Mononuclear cell (primary cell): ENCODE results near the gene CPEB3. TPM values are rescaled to one million over a fixed set of nuclear protein-coding genes. Genes with fewer than 3 reads are reported as not detected.
A peak's percentile ranks its signal among the peaks of the same experiment; 100 is the strongest.
"Not testable (repeated sequence)": the region's sequence is repeated elsewhere in the genome, so short reads cannot be mapped to it uniquely, and the experiment has no call there.

Source experiments
- H3K27me3 ChIP-seq: 2 replicates; pipeline ENCODE4 v1.6.0; 2011; ENCODE audit warnings: low read length, control low read depth; ENCODE audit not compliant: insufficient read depth
- H3K4me1 ChIP-seq: 2 replicates; pipeline ENCODE4 v1.5.1; 2011; ENCODE audit warnings: mild to moderate bottlenecking, low read length, control low read depth; ENCODE audit not compliant: insufficient read depth
- H3K4me3 ChIP-seq: 2 replicates; pipeline ENCODE4 v1.5.1; 2011; ENCODE audit warnings: mild to moderate bottlenecking, low read length, moderate library complexity
- H3K9me3 ChIP-seq: 2 replicates; pipeline ENCODE4 v1.5.1; 2011; ENCODE audit warnings: low read depth, mild to moderate bottlenecking, control low read depth, low read length
- total RNA-seq: library from RNA; depleted of rRNA; stranded (reverse); fragments of >200 nt; gene quantifications from one replicate; pipeline ENCODE4 v1.2.3, GENCODE V29; 2012

The CPEB3 gene
- 1.6 TPM for total RNA-seq

- Histone ChIP-seq H3K4me1 (peaks cover 28% of the 10 kb centered on the region), H3K27me3 (no peaks in the 10 kb centered on the region), H3K4me3 (peak within 1 kb of the TSS; percentile 97), H3K9me3 (no peaks in the 10 kb centered on the region)
Observed at GRCh38 chr10:92290837-92291615, at the start of gene CPEB3, which contains the start of gene MARCHF5. Gene CPEB3 (minus strand): TSS chr10:92291078. CDS start chr10:92240350, 50,728 bp downstream. Gene MARCHF5 (plus strand): TSS chr10:92291167. CDS start chr10:92291495, 328 bp downstream.

- not testable (repeated sequence) for H3K4me1 ChIP-seq, H3K27me3 ChIP-seq, H3K4me3 ChIP-seq, H3K9me3 ChIP-seq
Observed at GRCh38 chr10:92329927-92330326, 39.0 kb upstream of the CPEB3 start.

- no peaks in the 10 kb centered on the region for H3K4me1 ChIP-seq
- no peaks in the 10 kb centered on the region for H3K9me3 ChIP-seq
- no peak overlapping the region for H3K4me3 ChIP-seq
- no peaks in the 10 kb centered on the region for H3K27me3 ChIP-seq
Observed at GRCh38 chr10:92328993-92329392, 38.1 kb upstream of the CPEB3 start.

- H3K27me3 ChIP-seq, result no peaks in the 10 kb centered on the region
- no peak overlapping the region for H3K4me3 ChIP-seq
- H3K9me3 ChIP-seq, result no peaks in the 10 kb centered on the region
- H3K4me1 ChIP-seq, result no peaks in the 10 kb centered on the region
Observed at GRCh38 chr10:92327445-92328433, 36.9 kb upstream of the CPEB3 start.

- Histone ChIP-seq H3K27me3 (no peaks in the 10 kb centered on the region), H3K4me1 (no peaks in the 10 kb centered on the region), H3K9me3 (no peaks in the 10 kb centered on the region), H3K4me3 (no peak overlapping the region)
Observed at GRCh38 chr10:92323079-92323478, 32.2 kb upstream of the CPEB3 start.

- Histone ChIP-seq H3K4me1 (no peaks in the 10 kb centered on the region), H3K27me3 (no peaks in the 10 kb centered on the region), H3K4me3 (no peak overlapping the region), H3K9me3 (no peaks in the 10 kb centered on the region)
Observed at GRCh38 chr10:92316610-92317009, 25.7 kb upstream of the CPEB3 start.

DNA sequence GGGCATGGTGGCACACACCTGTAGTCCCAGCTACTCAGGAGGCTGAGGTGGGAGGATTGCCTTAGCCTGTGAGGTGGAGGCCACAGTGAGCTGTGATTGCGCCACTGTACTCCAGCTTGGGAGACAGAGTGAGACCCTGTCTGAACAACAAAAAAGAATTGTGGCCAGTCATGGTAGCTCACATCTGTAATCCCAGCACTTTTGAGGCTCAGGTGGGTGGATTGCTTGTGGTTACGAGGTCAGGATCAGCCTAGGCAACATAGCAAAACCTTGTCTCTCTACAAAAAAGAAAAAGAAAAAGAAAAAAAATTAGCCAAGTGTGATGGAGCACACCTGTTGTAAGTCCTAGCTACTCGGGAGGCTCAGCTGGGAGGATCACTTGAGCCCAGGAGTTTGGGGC, 22.9 kb upstream of the CPEB3 start:
- H3K27me3 ChIP-seq, result no peaks in the 10 kb centered on the region
- H3K4me3 ChIP-seq, result no peak overlapping the region
- no peaks in the 10 kb centered on the region for H3K9me3 ChIP-seq
- no peaks in the 10 kb centered on the region for H3K4me1 ChIP-seq

- H3K27me3 ChIP-seq, result no peaks in the 10 kb centered on the region
- H3K9me3 ChIP-seq, result no peaks in the 10 kb centered on the region
- no peak overlapping the region for H3K4me3 ChIP-seq
- H3K4me1 ChIP-seq, result no peaks in the 10 kb centered on the region
Observed at GRCh38 chr10:92309272-92309671, 18.4 kb upstream of the CPEB3 start.

DNA sequence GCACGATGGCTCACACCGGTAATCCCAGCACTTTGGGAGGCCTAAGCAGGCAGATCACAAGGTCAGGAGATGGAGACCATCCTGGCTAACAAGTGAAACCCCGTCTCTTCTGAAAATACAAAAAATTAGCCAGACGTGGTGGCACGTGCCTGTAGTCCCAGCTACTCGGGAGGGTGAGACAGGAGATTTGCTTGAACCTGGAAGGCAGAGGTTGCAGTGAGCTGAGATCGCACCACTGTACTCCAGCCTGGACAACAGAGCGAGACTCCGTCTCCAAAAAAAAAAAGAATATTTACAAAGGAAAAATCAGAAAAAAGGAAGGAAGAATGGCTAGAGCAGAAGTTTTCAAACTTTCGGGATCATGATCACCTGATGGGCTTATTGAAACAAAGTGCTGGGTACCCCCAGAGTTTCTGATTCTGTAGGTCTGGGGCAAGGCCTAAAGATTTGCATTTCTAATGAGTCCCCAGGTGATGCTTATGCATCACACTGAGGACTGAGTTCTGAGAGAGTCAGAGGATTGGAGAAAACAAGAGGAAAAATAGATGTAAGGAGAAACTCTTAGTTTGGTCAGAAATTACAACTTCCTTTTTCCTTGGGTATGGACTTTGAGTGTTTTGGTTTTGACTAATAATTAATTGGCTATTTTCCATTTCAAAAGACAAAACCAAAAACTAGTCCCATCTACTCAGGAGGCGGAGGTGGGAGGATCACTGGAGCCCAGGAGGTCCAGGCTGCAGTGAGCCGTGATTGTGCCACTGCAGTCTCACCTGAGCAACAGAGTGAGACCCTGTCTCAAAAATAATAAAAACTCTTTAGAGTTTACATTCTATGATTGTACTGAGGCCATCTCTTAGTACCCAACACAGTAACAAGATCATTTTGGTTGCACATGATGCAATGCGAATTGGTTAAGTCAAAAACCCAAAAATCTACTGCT, 14.5 kb upstream of the CPEB3 start:
- no peak overlapping the region for H3K4me3 ChIP-seq
- H3K27me3 ChIP-seq, result no peaks in the 10 kb centered on the region
- no peaks in the 10 kb centered on the region for H3K9me3 ChIP-seq
- H3K4me1 ChIP-seq, result no peaks in the 10 kb centered on the region

- H3K4me3 ChIP-seq, result no peak overlapping the region
- H3K4me1 ChIP-seq, result no peaks in the 10 kb centered on the region
- H3K27me3 ChIP-seq, result no peaks in the 10 kb centered on the region
- no peaks in the 10 kb centered on the region for H3K9me3 ChIP-seq
Observed at GRCh38 chr10:92304061-92304460, 13.2 kb upstream of the CPEB3 start.

- Histone ChIP-seq H3K9me3 (no peaks in the 10 kb centered on the region), H3K27me3 (no peaks in the 10 kb centered on the region), H3K4me3 (no peak overlapping the region), H3K4me1 (no peaks in the 10 kb centered on the region)
Observed at GRCh38 chr10:92303096-92303495, 12.2 kb upstream of the CPEB3 start.

DNA sequence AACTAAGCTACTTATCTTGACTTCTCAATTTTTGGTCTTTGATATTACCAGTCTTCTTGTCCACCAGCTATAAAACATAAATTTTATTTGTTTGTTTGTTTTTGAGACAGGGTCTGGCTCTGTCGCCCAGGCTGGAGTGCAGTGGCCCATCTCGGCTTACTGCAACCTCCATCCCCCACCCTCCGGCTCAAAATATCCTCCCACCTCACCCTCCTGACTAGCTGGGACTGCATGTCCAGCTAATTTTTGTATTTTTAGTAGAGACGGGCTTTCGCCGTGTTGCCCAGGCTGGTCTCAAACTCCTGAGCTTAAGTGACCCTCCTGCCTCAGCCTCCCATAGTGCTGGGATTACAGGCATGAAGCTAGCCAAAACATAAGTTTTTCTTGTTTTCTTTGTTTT, 7.6 kb upstream of the CPEB3 start:
- Histone ChIP-seq H3K27me3 (no peaks in the 10 kb centered on the region), H3K4me1 (peaks cover 4% of the 10 kb centered on the region), H3K9me3 (no peaks in the 10 kb centered on the region), H3K4me3 (no peak overlapping the region)

- no peaks in the 10 kb centered on the region for H3K27me3 ChIP-seq
- peak overlapping the region; percentile 97 for H3K4me3 ChIP-seq
- peaks cover 28% of the 10 kb centered on the region for H3K4me1 ChIP-seq
- H3K9me3 ChIP-seq, result no peaks in the 10 kb centered on the region
Observed at GRCh38 chr10:92291921-92292845, 1.3 kb upstream of the CPEB3 start.

GRCh38 chr10:92291616-92291865, 663 bp upstream of the CPEB3 start:
- no peaks in the 10 kb centered on the region for H3K9me3 ChIP-seq
- peak overlapping the region; percentile 97 for H3K4me3 ChIP-seq
- no peaks in the 10 kb centered on the region for H3K27me3 ChIP-seq
- H3K4me1 ChIP-seq, result peaks cover 28% of the 10 kb centered on the region
